Endothelial cell of umbilical vein (primary cell): ENCODE results near the gene NOP16. TPM values are rescaled to one million over a fixed set of nuclear protein-coding genes. Genes with fewer than 3 reads are reported as not detected.

ENCODE experiments used
- BruUV-seq: library from RNA; stranded (reverse); fragments of 400-500 nt; replicated peaks from 2 replicates; lab custom pipeline; 2021; lab: Mats Ljungman, UMichigan
- CTCF ChIA-PET: fragments of 300-600, 350-600 bp; sonication (Branson Sonifier 250); formaldehyde crosslinking; loops from one replicate; lab custom pipeline; 2021; ENCODE audit warnings: antibody characterized with exemption, inconsistent platforms; lab: Charles Lee
- POLR2A ChIA-PET: fragments of 300-600, 350-600 bp; sonication (Branson Sonifier 250); formaldehyde crosslinking; loops from one replicate; lab custom pipeline; 2021; ENCODE audit warnings: antibody characterized with exemption, inconsistent platforms; lab: Charles Lee
- DNase-seq: peaks from one replicate; pipeline ENCODE4 v3.0.0-alpha.2; 2011; ENCODE audit warnings: low read depth, low spot score
- FAIRE-seq: peaks from 2 replicates; lab custom pipeline; 2011; peaks lifted over from hg19 to GRCh38; lab: Jason Lieb, UNC
- H2AFZ ChIP-seq: 2 replicates; pipeline ENCODE4 v1.6.0; 2012; ENCODE audit warnings: low read depth, low read length, control low read depth, inconsistent platforms
- H3K27ac ChIP-seq: 2 replicates; pipeline ENCODE4 v1.5.1; 2011; ENCODE audit warnings: low read depth, mild to moderate bottlenecking, control low read depth, low read length, moderate library complexity; ENCODE audit not compliant: insufficient read depth
- H3K27me3 ChIP-seq, 2 experiments: 2 replicates each; pipeline versions ENCODE4 v1.6.0 to v1.6.1; 2011; ENCODE audit warnings: low read length in 2 of 2, mixed read lengths in 1 of 2; ENCODE audit not compliant: control insufficient read depth in 2 of 2, insufficient read depth in 2 of 2
- H3K36me3 ChIP-seq, 2 experiments: 2 replicates in 1 of 2; 3 replicates in 1 of 2; pipeline ENCODE4 v1.5.1; 2011; ENCODE audit warnings: low read length in 2 of 2, mild to moderate bottlenecking in 1 of 2, moderate library complexity in 1 of 2; ENCODE audit not compliant: control insufficient read depth in 2 of 2, insufficient read depth in 2 of 2; ENCODE audit errors: extremely low read depth in 1 of 2
- H3K4me1 ChIP-seq: 3 replicates; pipeline ENCODE4 v1.5.1; 2011; ENCODE audit warnings: mild to moderate bottlenecking, low read length; ENCODE audit not compliant: control insufficient read depth, insufficient read depth; ENCODE audit errors: extremely low read depth
- H3K4me2 ChIP-seq: 2 replicates; pipeline ENCODE4 v1.6.1; 2011; ENCODE audit warnings: low read length, control low read depth, mixed read lengths; ENCODE audit not compliant: insufficient read depth
- H3K4me3 ChIP-seq, 3 experiments: fragments of 200-600 bp in 1 of 3; sonication (generic), shearing (Covaris generic) in 1 of 3; replicated peaks in 1 of 3; 2 replicates each; pipeline ENCODE4 v1.5.1; 2011 to 2016; ENCODE audit warnings: control low read depth in 3 of 3, low read length in 3 of 3, mild to moderate bottlenecking in 2 of 3, inconsistent platforms in 1 of 3, low read depth in 1 of 3, moderate library complexity in 1 of 3; ENCODE audit not compliant: insufficient read depth in 1 of 3
- H3K79me2 ChIP-seq: 2 replicates; pipeline ENCODE4 v1.6.0; 2012; ENCODE audit warnings: low read length, inconsistent platforms; ENCODE audit not compliant: control insufficient read depth, insufficient read depth
- H3K9ac ChIP-seq: replicated peaks from 2 replicates; pipeline ENCODE3; 2011; ENCODE audit warnings: low read length, control low read depth; ENCODE audit not compliant: insufficient read depth; ENCODE audit errors: extremely low read depth
- H3K9me1 ChIP-seq: replicated peaks from 3 replicates; pipeline ENCODE4 v1.6.0; 2011; ENCODE audit warnings: mild to moderate bottlenecking, low read length; ENCODE audit not compliant: control insufficient read depth, insufficient read depth; ENCODE audit errors: extremely low read depth
- H3K9me3 ChIP-seq: replicated peaks from 2 replicates; pipeline ENCODE4 v1.5.1; 2012; ENCODE audit warnings: low read length, inconsistent platforms; ENCODE audit not compliant: control insufficient read depth, insufficient read depth
- H4K20me1 ChIP-seq: replicated peaks from 2 replicates; pipeline ENCODE3; 2011; ENCODE audit warnings: mild to moderate bottlenecking, low read length; ENCODE audit not compliant: control insufficient read depth, insufficient read depth; ENCODE audit errors: extremely low read depth
- EZH2 ChIP-seq: IDR thresholded peaks from 2 replicates; pipeline ENCODE4 v1.6.1; 2012; ENCODE audit warnings: borderline replicate concordance, low read depth, mild to moderate bottlenecking, moderate library complexity, low read length, inconsistent platforms; ENCODE audit not compliant: severe bottlenecking
- FOS ChIP-seq: IDR thresholded peaks from 2 replicates; pipeline ENCODE4 v1.6.1; 2011; ENCODE audit warnings: mild to moderate bottlenecking, low read length, moderate library complexity, borderline replicate concordance; ENCODE audit not compliant: insufficient read depth
- JUN ChIP-seq: IDR thresholded peaks from 2 replicates; pipeline ENCODE4 v1.6.1; 2011; ENCODE audit warnings: borderline replicate concordance, low read depth; ENCODE audit not compliant: insufficient read length, insufficient read depth
- POLR2A ChIP-seq: IDR thresholded peaks from 2 replicates; pipeline ENCODE4 v1.6.1; 2012; ENCODE audit warnings: low read depth, mild to moderate bottlenecking, control low read depth, low read length
- dilution Hi-C: fragments of 300-500 bp; cut with MboI; formaldehyde crosslinking; loops from one replicate; pipeline ENCODE4 v1.15.0; 2019; ENCODE audit warnings: low sequenced_read_pairs; ENCODE audit not compliant: extremely low pct_ligation_motif_present
- intact Hi-C: fragments of 100-400 bp; cut with micrococcal nuclease; formaldehyde crosslinking; loops from one replicate; pipeline ENCODE4 v1.10.0; 2022
- polyA plus RNA-seq, 4 experiments: library from polyadenylated mRNA; depleted of rRNA in 3 of 4; stranded (reverse) in 3 of 4; unstranded in 1 of 4; fragments of >200 nt; gene quantifications; 2 replicates each; pipeline versions ENCODE4 v1.2.1 to v1.2.3, GENCODE V29; 2011 to 2012; ENCODE audit warnings: missing spikeins in 1 of 4
- total RNA-seq: library from RNA; stranded (reverse); gene quantifications from 2 replicates; pipeline ENCODE4 v1.2.3, GENCODE V29; 2021
- TF ChIP-seq, protein P1 (sequence below): IDR thresholded peaks from 2 replicates; pipeline ENCODE4 v1.6.1; 2011; ENCODE audit not compliant: insufficient read depth, insufficient read length
- TF ChIP-seq, protein P2 (sequence below), 2 donors: IDR thresholded peaks; 1 replicate in 1 of 2; 2 replicates in 1 of 2; pipeline ENCODE4 v1.5.1; 2011; ENCODE audit warnings: low read length in 2 of 2, mild to moderate bottlenecking in 2 of 2, moderate library complexity in 2 of 2, control low read depth in 1 of 2, inconsistent platforms in 1 of 2, low read depth in 1 of 2; ENCODE audit not compliant: insufficient read depth in 1 of 2; ENCODE audit errors: extremely low read depth in 1 of 2

NOP16 gene
- total and polyA plus RNA-seq, 2 donors (not counting 3 experiments of a cell fraction or from before 2014, with no cell fraction given) = 41.1 to 47.4 TPM

DNA sequence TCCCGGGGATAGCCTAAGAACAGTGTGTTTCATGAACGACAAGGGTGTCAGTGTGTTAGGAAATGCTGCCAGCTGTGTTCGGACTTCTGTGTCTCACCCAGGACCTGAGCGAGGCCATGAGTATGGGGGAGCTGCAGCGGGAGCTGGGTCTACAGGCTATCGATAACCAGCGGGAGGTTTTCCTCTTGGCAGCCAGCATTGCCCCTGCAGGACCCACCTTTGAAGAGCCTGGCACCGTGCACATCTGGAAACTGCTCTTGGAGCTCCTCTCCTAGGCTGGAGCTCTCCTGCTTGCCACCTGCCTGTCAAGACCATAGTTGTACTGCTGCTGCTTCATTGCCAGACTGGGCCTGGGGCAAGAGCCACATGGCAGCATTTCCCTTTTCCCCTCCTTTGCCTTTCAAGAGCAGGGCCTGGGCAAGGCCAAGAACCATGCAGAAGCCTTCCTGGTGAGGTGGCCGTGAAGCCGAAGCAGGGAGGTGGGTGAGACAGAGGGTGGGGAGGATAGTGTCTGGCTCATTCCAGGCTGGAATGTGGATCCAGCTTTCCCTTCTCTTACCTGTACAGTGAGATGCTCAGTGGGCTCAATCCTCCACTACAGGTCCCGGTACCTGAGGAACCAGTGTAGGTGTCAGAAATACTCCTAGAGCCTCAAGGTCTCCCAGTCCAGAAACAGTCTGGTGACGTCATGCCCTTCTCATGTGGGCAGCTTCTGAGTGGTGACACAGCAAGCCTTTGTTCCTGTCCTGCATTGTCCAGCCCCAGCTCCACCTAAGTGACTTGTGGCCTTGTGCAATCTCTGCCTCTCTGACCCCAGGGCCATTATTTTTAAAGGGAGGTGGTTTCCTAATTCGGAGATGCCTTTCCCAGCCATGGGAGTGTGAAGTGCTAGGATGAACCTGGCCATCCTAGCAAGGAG, 16.5 kb downstream of the NOP16 start:
- dilution Hi-C loops = no loop called here

More for the DNA sequence above, 16.5 kb downstream of the NOP16 start:
- Histone ChIP-seq H3K9ac (no peak overlapping the region), H3K36me3 (peaks cover 0 to 20% of the 10 kb centered on the region in 2 experiments), H3K9me3 (no peaks in the 10 kb centered on the region), H3K9me1 (no peaks in the 10 kb centered on the region), H3K79me2 (no peaks in the 10 kb centered on the region), H3K4me2 (no peak overlapping the region), H3K4me1 (no peaks in the 10 kb centered on the region), H2AFZ (no peak overlapping the region), H3K27ac (no peak overlapping the region), H3K27me3 (no peaks in the 10 kb centered on the region), H4K20me1 (no peaks in the 10 kb centered on the region), H3K4me3 (no peak overlapping the region)
- no peak for FAIRE-seq
- no peak for DNase-seq
- ChIA-PET CTCF (interaction anchor here (1.6 kb wide), 1 partner anchor 11 kb away, joined by 4 read pairs; the partner anchor contains the start of gene KIAA1191), POLR2A (no interaction called here)
- BruUV-seq = no TSS peak
- TF ChIP-seq FOS = no peak
- TF ChIP-seq, protein P1, sequence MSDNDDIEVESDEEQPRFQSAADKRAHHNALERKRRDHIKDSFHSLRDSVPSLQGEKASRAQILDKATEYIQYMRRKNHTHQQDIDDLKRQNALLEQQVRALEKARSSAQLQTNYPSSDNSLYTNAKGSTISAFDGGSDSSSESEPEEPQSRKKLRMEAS = no peak
- TF ChIP-seq JUN = no peak
- TF ChIP-seq POLR2A = no peak
- no peak for TF ChIP-seq EZH2
- TF ChIP-seq, protein P2, sequence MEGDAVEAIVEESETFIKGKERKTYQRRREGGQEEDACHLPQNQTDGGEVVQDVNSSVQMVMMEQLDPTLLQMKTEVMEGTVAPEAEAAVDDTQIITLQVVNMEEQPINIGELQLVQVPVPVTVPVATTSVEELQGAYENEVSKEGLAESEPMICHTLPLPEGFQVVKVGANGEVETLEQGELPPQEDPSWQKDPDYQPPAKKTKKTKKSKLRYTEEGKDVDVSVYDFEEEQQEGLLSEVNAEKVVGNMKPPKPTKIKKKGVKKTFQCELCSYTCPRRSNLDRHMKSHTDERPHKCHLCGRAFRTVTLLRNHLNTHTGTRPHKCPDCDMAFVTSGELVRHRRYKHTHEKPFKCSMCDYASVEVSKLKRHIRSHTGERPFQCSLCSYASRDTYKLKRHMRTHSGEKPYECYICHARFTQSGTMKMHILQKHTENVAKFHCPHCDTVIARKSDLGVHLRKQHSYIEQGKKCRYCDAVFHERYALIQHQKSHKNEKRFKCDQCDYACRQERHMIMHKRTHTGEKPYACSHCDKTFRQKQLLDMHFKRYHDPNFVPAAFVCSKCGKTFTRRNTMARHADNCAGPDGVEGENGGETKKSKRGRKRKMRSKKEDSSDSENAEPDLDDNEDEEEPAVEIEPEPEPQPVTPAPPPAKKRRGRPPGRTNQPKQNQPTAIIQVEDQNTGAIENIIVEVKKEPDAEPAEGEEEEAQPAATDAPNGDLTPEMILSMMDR (IDR thresholded peaks at IDR 0.05; ENCODE audit: extremely low read depth in 1 of 2, insufficient read depth in 1 of 2, low read depth in 1 of 2, low read length in 2 of 2) = no peak
- intact Hi-C loops = no loop called here
